NB4 (cell line): ENCODE data around the gene NME7.
A peak's percentile ranks its signal among the peaks of the same experiment; 100 is the strongest.

Experiments
- DNase-seq: peaks from one replicate; pipeline ENCODE4 v3.0.0; 2010; ENCODE audit warnings: low read depth
- H3K4me3 ChIP-seq: one replicate; pipeline ENCODE4 v1.5.1; 2011; ENCODE audit warnings: mild to moderate bottlenecking, low read depth, low read length, moderate library complexity
- MYC ChIP-seq: IDR thresholded peaks from 2 replicates; pipeline ENCODE4 v1.6.1; 2011; ENCODE audit warnings: low read depth, low read length
- POLR2A ChIP-seq: IDR thresholded peaks from 2 replicates; pipeline ENCODE4 v1.6.1; 2011; ENCODE audit warnings: mild to moderate bottlenecking; ENCODE audit not compliant: insufficient read length; ENCODE audit errors: extremely low read depth
- TF ChIP-seq, protein P1 (sequence below): IDR thresholded peaks from one replicate; pipeline ENCODE4 v1.5.1; 2012; ENCODE audit warnings: low read depth, low read length
- TF ChIP-seq, protein P2 (sequence below): IDR thresholded peaks from 2 replicates; pipeline ENCODE4 v1.6.1; 2011; ENCODE audit warnings: low read depth, low read length

The NME7 gene

DNA sequence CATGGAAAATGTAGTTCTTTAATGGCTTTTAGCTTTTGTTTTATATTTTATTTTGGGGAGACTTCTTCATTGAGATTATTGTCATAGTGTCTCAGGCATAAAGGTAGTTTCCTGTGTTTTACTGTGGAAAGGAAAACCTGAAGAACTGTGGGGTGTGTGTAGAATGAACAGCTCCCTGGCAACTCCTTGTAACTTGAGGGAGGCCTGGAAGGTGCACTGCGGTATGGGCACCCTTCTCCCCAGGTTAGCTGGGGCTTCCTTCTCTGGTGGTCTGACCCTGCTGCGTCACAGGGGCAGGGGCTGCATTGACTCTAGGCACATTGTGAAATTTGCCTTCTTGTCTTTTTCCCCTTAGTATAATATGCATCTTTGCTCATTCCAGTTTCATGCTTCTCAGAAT, 259.4 kb downstream of the NME7 start:
- TF ChIP-seq, protein P1, sequence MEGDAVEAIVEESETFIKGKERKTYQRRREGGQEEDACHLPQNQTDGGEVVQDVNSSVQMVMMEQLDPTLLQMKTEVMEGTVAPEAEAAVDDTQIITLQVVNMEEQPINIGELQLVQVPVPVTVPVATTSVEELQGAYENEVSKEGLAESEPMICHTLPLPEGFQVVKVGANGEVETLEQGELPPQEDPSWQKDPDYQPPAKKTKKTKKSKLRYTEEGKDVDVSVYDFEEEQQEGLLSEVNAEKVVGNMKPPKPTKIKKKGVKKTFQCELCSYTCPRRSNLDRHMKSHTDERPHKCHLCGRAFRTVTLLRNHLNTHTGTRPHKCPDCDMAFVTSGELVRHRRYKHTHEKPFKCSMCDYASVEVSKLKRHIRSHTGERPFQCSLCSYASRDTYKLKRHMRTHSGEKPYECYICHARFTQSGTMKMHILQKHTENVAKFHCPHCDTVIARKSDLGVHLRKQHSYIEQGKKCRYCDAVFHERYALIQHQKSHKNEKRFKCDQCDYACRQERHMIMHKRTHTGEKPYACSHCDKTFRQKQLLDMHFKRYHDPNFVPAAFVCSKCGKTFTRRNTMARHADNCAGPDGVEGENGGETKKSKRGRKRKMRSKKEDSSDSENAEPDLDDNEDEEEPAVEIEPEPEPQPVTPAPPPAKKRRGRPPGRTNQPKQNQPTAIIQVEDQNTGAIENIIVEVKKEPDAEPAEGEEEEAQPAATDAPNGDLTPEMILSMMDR: no peak
- TF ChIP-seq, protein P2, sequence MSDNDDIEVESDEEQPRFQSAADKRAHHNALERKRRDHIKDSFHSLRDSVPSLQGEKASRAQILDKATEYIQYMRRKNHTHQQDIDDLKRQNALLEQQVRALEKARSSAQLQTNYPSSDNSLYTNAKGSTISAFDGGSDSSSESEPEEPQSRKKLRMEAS: no peak
- TF ChIP-seq POLR2A (no peak), MYC (no peak)
- no peak for DNase-seq
- H3K4me3 ChIP-seq: peak overlapping the region; percentile 87

DNA sequence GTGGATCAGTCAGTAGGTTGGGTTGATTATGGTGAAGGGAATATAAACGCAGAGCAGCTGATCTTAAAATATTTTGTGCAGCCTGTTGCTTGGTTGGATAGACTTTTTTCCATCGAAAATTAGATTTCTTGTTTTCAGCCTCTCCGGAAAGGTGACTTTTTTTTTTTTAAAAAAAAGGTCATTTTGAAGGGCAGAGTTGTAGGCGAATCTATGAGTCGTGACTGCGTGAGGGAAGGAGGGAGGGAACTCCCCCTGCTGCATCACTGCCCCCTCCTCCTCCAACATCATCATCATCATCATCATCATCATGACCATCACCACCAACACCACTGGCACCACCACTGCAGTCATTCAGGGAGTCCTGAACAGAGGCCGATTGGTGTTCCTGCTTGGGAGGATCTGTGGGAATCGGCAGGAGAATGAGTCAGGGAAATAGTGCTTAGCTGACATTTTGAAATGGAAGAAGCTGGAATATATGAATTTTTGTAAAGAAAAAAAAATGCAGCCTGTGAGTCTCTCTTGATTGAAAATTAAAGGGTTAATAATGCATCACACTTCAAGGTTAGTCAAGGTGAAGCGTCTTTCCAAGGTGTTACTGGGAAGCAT, 259.9 kb downstream of the NME7 start:
- H3K4me3 ChIP-seq: peak overlapping the region; percentile 87
- peak; percentile 20 for DNase-seq
- TF ChIP-seq MYC (no peak), POLR2A (no peak)
- TF ChIP-seq, protein P2: no peak
- TF ChIP-seq, protein P1: no peak

DNA sequence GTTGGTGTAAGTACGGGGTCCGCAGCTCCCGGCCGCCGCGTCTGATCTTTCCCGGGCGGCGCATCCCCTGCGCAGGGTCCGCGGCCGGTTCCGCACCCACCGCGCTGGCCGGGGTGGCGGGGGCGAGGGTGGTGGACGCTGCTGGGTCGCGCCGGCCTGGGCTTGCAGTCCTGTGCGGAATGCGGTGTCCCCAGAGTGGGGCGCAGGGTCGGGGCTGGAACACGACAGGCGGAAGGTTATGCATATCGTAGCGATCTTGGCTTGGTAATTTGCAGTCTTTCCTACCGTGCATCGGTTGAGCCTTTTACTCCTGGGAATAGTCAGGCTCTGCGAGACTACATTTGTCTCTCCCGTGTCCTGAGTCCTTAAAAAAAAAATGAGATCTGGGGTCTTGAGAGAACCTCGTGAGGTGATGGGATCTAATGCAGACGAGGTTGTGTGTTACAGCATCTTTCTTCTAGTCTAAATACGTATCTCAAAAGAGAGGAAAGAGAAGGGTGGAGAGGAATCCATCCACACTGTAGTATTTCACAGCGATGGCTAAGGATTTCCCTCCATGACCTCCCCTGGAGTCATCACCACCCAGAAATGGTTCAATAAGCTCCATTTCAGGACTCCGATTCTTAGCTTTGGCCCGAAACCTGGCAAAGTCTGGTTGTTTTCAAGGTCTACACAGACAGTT, 260.5 kb downstream of the NME7 start:
- TF ChIP-seq POLR2A (no peak), MYC (no peak)
- TF ChIP-seq, protein P2: no peak
- TF ChIP-seq, protein P1: no peak
- peak overlapping the region; percentile 87 for H3K4me3 ChIP-seq
- DNase-seq: peak; percentile 62

DNA sequence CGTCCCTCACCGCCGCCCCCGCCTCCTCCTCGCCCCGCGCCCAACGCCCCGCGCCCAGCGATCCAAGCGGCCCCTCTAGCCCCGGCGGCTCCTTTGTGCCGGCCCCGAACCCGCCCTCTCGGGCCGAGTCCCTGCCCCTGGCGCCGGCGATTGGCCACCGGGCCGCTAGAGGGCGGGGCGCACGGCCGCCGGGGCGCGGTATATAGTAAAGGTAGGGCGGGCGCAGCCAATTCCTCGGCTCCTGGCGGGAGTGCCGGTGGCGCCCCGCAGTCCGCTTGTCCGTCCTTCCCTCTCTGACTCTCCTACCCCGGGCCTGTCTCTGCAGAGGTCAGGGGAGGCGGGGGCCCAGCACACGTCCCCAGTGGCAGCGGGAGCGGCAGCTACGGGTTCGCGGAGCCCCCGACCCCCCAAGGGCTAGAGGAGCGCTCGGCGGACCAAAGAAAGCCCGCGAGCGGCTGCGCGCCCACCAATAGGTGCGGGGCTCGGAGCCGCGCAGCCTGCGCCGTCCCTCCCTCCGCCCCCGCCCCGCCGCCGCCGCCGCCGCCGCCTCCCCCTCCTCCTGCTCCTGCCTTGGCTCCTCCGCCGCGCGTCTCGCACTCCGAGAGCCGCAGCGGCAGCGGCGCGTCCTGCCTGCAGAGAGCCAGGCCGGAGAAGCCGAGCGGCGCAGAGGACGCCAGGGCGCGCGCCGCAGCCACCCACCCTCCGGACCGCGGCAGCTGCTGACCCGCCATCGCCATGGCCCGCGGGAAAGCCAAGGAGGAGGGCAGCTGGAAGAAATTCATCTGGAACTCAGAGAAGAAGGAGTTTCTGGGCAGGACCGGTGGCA, 261.3 kb downstream of the NME7 start, which contains the start of gene ATP1B1:
TSS of gene ATP1B1 (plus strand) at position 596 of the 826 bp plus-strand sequence. CDS start at position 736, 140 bp downstream.
- DNase-seq: peak; percentile 89
- peak within 1 kb of the TSS; percentile 87 for H3K4me3 ChIP-seq
- TF ChIP-seq POLR2A: peak; percentile 90
- no peak for TF ChIP-seq MYC

DNA sequence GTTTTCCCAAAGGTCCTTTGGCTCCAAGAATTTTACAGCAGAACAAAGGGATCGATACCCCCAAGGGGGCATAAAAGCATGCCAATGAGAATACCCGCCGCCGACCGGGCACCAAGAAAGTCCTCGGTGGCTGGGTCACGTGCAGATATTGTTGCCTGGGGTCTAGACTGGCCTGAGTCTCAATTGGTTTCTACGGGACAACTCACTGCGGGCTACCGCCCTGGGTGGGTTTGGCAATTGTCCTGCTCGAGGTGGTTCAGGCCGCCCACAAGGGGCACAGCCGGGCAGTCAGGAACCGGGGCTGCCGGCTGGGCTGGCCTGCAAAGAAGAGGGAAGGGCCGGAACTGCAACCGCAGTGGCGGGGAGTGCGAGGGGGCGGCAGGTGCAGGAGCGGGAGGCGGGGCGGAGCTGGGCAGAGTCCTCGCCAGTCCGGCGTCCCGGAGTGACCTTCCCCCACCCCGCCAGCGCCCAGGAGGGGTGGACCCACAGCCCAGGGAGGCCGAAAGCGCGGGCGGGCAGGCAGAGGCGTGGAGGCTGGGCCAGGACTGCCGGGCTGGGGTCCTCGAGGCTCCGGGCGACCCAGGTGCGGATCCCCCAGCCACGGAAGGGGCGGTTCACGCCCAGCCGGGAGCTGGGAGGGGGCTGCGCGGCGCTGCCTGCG, 262.0 kb downstream of the NME7 start:
- DNase-seq: peak; percentile 85
- H3K4me3 ChIP-seq: peak overlapping the region; percentile 38
- TF ChIP-seq, protein P2: peak; percentile 24
- TF ChIP-seq POLR2A: no peak

DNA sequence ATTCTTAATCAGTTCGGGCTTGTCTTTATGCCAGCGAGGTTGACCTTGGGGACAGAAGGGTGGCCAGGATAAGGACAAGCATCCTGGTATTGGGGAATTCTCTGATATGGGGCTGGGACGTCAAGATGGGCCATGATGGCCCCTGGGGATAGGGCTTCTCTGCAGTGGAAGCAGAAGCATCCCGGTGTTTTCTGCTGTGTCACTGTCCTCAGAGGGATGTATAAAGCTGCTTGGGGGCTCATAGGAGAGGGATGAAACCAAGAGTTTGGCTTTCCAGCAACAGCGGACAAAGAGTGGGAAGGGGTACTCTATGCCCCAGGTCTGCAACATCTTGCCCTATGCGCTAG, 262.5 kb downstream of the NME7 start:
- no peak overlapping the region for H3K4me3 ChIP-seq
- TF ChIP-seq MYC: no peak
- TF ChIP-seq POLR2A: no peak
- TF ChIP-seq, protein P2: no peak
- TF ChIP-seq, protein P1: no peak
- peak; percentile 28 for DNase-seq
